Stimulated activated CD8-positive, alpha-beta memory T cell treated with anti-CD3 and anti-CD28 coated beads, Interleukin-15, amount 100 ng/mL, for 48 hours (primary cell): ENCODE measurements around the gene TBK1.
"Not testable (repeated sequence)": the region's sequence is repeated elsewhere in the genome, so short reads cannot be mapped to it uniquely, and the experiment has no call there.

ENCODE experiments used
- DNase-seq, 2 donors: peaks; one replicate each; pipeline ENCODE4 v3.0.0-alpha.2; 2020; ENCODE audit warnings: low read depth in 2 of 2

TBK1 gene

DNA sequence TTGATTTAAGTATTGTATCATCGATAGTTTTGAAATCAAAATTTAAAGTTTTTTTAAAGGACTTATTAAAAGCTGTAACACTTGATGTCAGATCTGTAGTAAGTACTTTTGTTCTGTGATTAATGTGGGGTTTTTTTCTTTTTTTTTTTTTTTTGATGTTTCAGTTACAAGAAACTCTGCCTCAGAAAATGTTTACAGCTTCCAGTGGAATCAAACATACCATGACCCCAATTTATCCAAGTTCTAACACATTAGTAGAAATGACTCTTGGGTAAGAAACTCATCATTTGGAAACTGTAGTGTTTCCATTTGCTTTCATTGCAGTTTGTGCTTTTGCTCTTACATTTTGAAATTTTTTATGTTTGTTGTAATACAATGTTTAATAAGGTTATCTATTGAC lies 45.6 kb downstream of the TBK1 start:
- no peak for DNase-seq

GRCh38 chr12:64497903-64498302 lies 46.0 kb downstream of the TBK1 start:
- DNase-seq = no peak

DNA sequence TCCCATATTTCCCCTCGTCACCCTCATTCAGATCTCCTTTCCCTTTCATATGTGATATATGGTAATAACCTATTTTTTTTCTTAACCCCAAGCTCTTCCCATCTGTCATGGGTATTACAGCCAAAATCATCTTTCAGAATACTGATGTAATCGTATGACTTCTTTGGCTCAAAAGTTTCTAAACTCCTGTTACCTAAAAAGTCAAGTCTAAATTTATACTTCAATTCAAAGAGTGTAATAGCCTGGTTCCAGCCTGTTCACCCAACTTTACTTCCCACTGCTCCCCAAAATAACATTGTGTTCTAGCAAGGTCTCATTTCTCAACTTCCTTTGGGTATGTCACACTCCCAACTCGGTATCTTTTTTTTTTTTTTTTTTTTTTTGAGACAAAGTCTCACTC lies 48.5 kb downstream of the TBK1 start:
- no peak for DNase-seq

DNA sequence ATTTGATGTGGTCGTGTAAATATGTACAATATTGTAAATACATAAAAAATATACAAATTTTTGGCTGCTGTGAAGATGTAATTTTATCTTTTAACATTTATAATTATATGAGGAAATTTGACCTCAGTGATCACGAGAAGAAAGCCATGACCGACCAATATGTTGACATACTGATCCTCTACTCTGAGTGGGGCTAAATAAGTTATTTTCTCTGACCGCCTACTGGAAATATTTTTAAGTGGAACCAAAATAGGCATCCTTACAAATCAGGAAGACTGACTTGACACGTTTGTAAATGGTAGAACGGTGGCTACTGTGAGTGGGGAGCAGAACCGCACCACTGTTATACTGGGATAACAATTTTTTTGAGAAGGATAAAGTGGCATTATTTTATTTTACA lies 49.6 kb downstream of the TBK1 start:
- DNase-seq = no peak

DNA sequence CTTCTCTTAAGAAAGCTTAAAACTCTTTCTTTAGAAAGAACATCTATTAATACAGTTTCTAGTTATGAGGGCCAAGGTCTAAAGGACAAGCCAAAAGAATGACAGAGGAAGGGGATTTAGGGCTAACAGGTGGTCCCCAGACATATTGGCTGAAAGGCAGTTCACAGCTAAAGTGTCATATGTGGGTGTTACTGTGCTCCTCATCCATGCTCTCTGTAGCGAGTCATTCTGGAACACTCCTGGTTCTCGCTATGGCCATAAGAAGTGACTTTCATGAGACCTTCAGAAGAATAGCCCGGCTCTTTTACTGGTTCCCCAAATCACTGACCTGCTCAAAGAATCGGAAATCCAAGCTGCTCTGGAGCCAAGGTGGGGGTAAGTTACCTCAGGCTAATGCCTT lies 55.0 kb downstream of the TBK1 start:
- no peak for DNase-seq

DNA sequence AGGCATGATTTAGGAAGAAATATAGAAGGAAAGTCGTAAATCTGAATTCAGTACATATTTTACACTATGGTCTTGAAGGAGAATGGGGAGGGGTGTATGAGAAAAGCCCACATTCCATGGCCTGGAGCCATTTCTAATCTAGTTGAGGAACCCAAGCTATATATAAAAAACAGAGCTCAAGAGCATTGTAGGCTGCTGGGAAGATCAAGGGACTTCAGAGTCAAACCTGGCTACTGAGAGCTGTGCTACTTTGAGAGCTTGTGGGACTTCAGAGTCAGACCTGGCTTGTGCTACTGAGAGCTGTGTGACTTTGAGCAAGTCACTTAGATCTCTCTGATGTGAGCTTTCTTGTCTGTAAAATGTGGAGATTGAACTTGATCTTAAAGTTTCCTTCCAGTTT lies 58.7 kb downstream of the TBK1 start:
- no peak for DNase-seq

- DNase-seq = no peak
Observed at GRCh38 chr12:64518396-64518795, 66.5 kb downstream of the TBK1 start.

GRCh38 chr12:64521833-64522232 lies 69.9 kb downstream of the TBK1 start:
- DNase-seq = no peak

DNA sequence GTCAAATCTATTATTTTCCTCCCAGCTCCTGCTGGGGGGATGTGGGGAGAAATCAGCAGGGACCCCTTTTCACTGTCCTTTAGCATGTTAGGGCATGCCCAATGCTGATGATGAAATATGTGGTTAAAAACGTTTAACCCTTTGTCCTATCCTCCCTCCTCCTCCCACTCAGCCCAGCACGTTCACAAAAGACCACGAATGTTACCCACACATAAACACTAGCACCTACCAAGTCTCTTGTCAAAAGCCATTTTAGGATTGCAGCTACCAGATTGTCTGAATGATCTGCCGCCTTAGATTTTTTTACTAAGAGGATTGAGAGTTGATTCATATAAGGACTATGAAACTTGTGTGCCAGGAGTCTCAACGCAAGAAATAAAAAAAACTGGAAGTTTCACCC lies 70.4 kb downstream of the TBK1 start:
- DNase-seq = no peak

- DNase-seq = no peak
Observed at GRCh38 chr12:64522807-64523206, 70.9 kb downstream of the TBK1 start.

DNA sequence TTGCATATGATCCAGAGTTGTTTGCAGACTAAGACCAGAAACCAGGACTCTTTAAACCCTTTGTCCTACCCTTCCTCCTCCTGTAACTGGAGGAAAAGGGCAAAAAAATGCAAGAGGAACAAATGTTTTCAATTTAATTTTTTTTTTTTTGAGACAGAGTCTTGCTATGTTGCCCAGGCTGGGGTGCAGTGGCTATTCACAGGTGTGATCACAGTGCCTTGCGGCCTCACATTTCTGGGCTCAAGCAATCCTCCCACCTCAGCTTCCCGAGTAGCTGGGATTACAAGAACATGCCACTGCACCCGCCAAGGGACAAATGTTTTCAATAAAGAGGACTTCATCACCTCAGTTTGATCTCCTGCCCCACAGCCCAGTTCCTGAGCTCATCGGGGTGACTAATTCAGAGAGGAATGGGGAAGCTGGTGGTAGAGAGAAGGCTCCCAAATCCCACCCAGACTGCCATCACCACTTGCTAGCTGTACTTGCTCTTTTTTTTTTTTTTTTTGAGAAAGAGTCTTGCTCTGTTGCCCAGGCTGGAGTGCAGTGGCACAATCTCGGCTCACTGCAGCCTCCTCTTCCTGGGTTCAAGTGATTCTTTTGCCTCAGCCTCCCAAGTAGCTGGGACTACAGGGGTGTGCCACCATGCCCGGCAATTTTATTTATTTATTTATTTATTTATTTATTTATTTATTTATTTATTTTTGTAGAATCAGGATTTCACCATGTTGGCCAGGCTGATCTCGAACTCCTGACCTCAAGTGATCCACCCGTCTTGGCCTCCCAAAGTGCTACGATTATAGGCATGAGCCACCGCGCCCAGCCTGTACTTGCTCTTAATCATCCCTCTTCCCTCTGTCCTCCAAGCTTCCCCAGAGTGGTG lies 71.9 kb downstream of the TBK1 start:
- not testable (repeated sequence) for DNase-seq

DNA sequence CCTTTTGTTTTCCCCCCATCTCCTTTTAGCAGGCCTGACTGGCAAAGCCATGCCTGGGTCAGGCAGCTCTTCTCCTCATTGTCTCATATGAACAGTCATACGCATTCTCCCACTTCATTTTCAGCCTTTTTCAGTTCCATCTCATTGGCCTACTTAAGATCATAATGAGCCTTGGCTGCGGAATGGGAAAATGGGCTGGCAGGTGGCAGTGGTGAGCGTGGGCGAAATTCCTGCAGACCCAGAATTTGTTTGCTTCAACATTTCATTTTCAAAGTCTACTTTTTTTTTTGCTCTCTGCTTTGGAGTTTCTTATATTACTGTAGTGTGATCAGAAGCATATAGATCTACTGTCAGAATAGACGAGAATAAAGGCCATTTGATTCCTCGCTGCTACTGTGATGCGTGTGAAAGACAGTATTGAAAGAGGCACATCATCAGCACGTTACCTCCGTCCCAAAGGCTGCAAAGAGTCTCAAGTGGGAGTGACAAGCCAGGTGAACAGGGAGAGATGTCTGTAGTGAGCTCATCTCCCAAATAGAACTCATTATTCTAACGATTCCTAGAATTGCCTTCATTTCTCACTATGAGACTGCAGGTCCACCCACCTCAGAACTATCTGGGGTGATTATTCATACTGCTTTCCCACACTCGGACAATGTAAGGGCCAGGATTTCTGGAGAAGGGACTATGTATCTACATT lies 73.7 kb downstream of the TBK1 start:
- no peak for DNase-seq

GRCh38 chr12:64526859-64527258 lies 74.9 kb downstream of the TBK1 start:
- no peak for DNase-seq

DNA sequence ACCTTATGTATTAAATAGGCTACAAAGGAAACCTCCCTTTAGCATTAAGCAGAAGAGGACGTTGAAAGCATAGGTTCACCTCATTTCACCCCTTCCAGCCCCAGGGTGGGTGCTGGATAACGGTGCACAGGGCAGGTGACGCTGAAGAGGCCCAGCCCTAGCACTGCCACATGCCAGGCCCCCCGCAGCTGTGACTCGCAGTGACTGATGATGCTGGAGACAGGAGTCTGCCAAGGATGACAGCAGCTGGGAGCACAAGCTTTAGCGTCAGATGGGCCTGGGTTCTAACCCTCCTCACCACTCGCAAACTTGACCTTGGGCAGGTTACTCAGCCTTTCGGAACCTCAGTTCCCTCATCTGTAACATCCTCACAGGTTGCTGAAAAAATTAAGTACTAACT lies 76.7 kb downstream of the TBK1 start:
- DNase-seq = no peak

GRCh38 chr12:64530566-64530965 lies 78.6 kb downstream of the TBK1 start:
- no peak for DNase-seq

- DNase-seq = no peak
Observed at GRCh38 chr12:64531665-64532334, 79.9 kb downstream of the TBK1 start.

- no peak for DNase-seq
Observed at GRCh38 chr12:64532734-64533351, 80.9 kb downstream of the TBK1 start.

DNA sequence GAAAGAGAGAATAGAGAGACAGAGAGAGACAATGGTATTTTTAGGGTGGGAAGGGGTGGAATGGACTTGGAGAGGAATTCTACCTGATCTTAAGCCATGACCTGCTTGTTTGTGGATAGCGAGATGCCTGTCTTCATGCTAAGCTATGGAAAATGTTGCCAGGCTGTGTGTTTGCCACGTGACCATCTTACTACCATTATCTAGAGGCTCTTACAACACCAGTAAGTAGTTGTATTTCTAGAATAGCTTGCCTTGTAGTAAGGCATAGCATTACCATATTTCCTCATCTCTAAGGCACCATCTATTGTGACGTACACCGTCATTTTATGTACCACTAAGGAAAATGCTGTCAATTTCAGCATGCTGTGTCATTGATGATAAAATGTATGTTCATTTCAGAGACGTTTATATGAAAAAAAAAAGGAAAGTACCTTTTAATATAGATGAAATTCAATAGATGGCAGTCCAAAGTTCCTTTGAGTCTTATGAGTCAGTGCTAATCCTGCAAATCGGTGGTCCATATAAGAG lies 82.8 kb downstream of the TBK1 start:
- DNase-seq = no peak

- DNase-seq = no peak
Observed at GRCh38 chr12:64538121-64538520, 86.2 kb downstream of the TBK1 start.

- not testable (repeated sequence) for DNase-seq
Observed at GRCh38 chr12:64542409-64543047, 90.6 kb downstream of the TBK1 start.

GRCh38 chr12:64544371-64545080 lies 92.6 kb downstream of the TBK1 start:
- no peak for DNase-seq
